RWPE1 (cell line): ENCODE results near the gene MAML3.

Source experiments
- CTCF ChIA-PET: fragments of 350-600 bp; sonication (Branson Sonifier 250); formaldehyde crosslinking; extraction: SDS; loops from one replicate; lab custom pipeline; 2021; lab: Yijun Ruan, JAX
- POLR2A ChIA-PET: fragments of 400-600 bp; formaldehyde crosslinking; extraction: SDS; loops from one replicate; lab custom pipeline; 2020; ENCODE audit warnings: antibody characterized with exemption; ENCODE audit not compliant: low non-redundant PET; lab: Yijun Ruan, JAX
- DNase-seq: peaks from one replicate; pipeline ENCODE4 v3.0.0; 2012; ENCODE audit warnings: low spot score
- H3K27ac ChIP-seq: fragments of 450-650 bp; 2 replicates; pipeline ENCODE4 v1.5.1; 2017
- CTCF ChIP-seq: fragments of 450-650 bp; conservative IDR thresholded peaks from 2 replicates; pipeline ENCODE4 v1.5.1; 2017; ENCODE audit warnings: low read depth, mild to moderate bottlenecking

MAML3 gene

GRCh38 chr4:139676365-139676764 is 477.6 kb downstream of the MAML3 start:
- no peak overlapping the region for H3K27ac ChIP-seq
- TF ChIP-seq CTCF, result no peak
- ChIA-PET POLR2A (no interaction called here), CTCF (no interaction called here)
- no peak for DNase-seq

DNA sequence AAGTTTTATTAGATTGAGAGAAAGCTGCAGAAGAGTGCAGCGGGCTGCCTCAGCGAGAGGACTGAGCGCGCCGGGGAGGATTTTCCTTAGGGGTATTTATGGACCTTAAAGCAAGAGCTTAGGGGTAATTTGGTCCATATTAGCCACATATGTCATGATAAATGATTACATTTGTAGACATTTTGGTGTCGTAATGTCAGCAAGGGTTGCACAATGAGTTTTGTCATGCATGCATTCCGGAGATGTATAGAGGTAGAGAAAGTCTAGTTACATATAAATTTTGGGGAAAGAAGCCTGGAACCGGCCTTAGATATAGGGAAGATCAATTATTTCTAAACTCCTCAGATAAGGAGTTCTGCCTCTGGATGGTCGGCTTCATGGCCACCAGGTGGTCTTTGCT is 478.3 kb downstream of the MAML3 start:
- CTCF ChIA-PET, result no interaction called here

GRCh38 chr4:139674875-139675550 is 479.0 kb downstream of the MAML3 start:
- no peak overlapping the region for H3K27ac ChIP-seq
- TF ChIP-seq CTCF, result no peak
- no peak for DNase-seq
- CTCF ChIA-PET, result interaction anchor here (0.6 kb wide), 1 partner anchor 73 kb away, joined by 3 read pairs; no protein-coding TSS in a partner anchor
- POLR2A ChIA-PET, result no interaction called here

More for the DNA sequence above, 478.3 kb downstream of the MAML3 start:
- H3K27ac ChIP-seq, result no peak overlapping the region
- no peak for TF ChIP-seq CTCF
- POLR2A ChIA-PET, result no interaction called here
- DNase-seq, result no peak

DNA sequence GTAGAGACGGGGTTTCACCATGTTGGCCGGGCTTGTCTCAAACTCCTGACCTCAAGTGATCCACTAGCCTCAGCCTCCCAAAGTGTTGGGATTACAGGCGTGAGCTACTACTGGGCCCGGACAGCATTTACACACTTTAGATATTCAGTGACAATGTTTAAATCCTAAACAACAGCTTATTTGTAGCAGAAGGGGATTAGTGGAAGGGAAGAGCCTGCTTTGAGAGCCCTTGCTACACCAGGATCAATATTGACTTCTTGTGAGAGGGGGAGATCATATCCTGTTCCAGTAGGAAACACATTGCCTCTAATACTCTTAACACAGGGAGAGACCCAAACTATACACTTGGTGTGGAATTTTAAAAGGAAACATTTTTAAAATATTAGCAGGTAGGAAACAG is 481.3 kb downstream of the MAML3 start:
- no peak overlapping the region for H3K27ac ChIP-seq
- DNase-seq, result no peak
- ChIA-PET CTCF (no interaction called here), POLR2A (no interaction called here)
- TF ChIP-seq CTCF, result no peak

- CTCF ChIA-PET, result no interaction called here
- no peak for DNase-seq
- TF ChIP-seq CTCF, result no peak
- no peak overlapping the region for H3K27ac ChIP-seq
- POLR2A ChIA-PET, result no interaction called here
Measured at GRCh38 chr4:139672215-139672614, 481.8 kb downstream of the MAML3 start.

DNA sequence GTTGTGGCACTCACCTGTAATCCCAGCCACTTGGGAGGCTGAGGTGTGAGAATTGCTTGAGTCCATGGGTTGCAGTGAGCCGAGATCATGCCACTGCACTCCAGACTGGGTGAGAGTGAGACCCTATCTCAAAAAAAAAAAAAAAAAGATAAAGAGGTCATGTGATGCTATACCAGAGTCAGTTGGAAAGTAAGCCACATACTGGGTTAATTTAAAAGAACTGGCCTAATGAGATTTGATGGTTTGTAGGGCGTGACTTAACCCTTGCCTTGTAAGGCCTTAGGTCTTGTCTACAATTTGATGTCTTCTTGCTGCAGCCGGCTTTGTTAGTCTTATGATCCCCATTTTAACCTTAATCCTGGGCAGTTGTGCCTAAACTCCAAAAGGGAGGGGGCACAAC is 483.2 kb downstream of the MAML3 start:
- CTCF ChIA-PET, result no interaction called here
- POLR2A ChIA-PET, result no interaction called here
- no peak for TF ChIP-seq CTCF
- no peak overlapping the region for H3K27ac ChIP-seq
- no peak for DNase-seq

DNA sequence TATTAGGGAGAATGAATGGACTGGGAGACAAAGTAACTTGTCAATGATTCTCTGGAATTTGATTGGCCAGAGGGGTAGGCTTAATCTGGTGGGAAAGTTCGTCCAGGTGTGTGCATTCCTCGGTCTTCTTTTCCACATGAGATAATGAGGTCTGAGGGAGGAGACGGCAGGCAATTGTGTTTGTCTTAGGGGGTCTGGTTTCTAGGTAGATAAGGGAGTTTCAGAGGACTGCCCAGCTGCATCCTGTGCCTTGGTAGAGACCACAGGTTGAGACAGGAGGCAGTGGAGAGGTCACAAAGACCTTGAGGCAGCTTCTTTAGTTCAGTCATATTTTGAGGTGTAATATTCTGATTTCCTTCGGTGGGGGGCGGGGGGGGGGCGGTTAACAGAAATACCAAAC is 484.1 kb downstream of the MAML3 start:
- no peak overlapping the region for H3K27ac ChIP-seq
- CTCF ChIA-PET, result no interaction called here
- no peak for TF ChIP-seq CTCF
- POLR2A ChIA-PET, result no interaction called here
- no peak for DNase-seq
